GM20431 (cell line): ENCODE results near the gene PAX5.

Source experiments
- in situ Hi-C: fragments of 300-500 bp; cut with MseI, MboI; formaldehyde crosslinking; loops from one replicate; pipeline ENCODE4 v1.15.0; 2020; ENCODE audit warnings: low sequenced_read_pairs; ENCODE audit not compliant: unreplicated experiment

PAX5 gene

GRCh38 chr9:36964791-36965190, 69.3 kb downstream of the PAX5 start:
- in situ Hi-C loops = no loop called here

GRCh38 chr9:36963346-36963745, 70.7 kb downstream of the PAX5 start:
- in situ Hi-C loops = no loop called here

GRCh38 chr9:36962691-36963090, 71.4 kb downstream of the PAX5 start:
- in situ Hi-C loops = no loop called here

- in situ Hi-C loops = no loop called here
Observed at GRCh38 chr9:36961561-36962325, 72.3 kb downstream of the PAX5 start.

- in situ Hi-C loops = no loop called here
Observed at GRCh38 chr9:36961051-36961450, 73.0 kb downstream of the PAX5 start.

GRCh38 chr9:36960575-36960955, 73.5 kb downstream of the PAX5 start:
- in situ Hi-C loops = no loop called here

- in situ Hi-C loops = no loop called here
Observed at GRCh38 chr9:36959681-36960574, 74.1 kb downstream of the PAX5 start.

- in situ Hi-C loops = no loop called here
Observed at GRCh38 chr9:36956908-36957307, 77.2 kb downstream of the PAX5 start.

GRCh38 chr9:36950389-36950788, 83.7 kb downstream of the PAX5 start:
- in situ Hi-C loops = no loop called here

- in situ Hi-C loops = no loop called here
Observed at GRCh38 chr9:36949466-36949865, 84.6 kb downstream of the PAX5 start.

GRCh38 chr9:36948051-36948450, 86.0 kb downstream of the PAX5 start:
- in situ Hi-C loops = no loop called here

- in situ Hi-C loops = no loop called here
Observed at GRCh38 chr9:36946653-36947052, 87.4 kb downstream of the PAX5 start.

- in situ Hi-C loops = no loop called here
Observed at GRCh38 chr9:36945999-36946398, 88.1 kb downstream of the PAX5 start.

GRCh38 chr9:36942891-36943290, 91.2 kb downstream of the PAX5 start:
- in situ Hi-C loops = no loop called here

GRCh38 chr9:36941441-36941840, 92.6 kb downstream of the PAX5 start:
- in situ Hi-C loops = no loop called here

GRCh38 chr9:36940881-36941280, 93.2 kb downstream of the PAX5 start:
- in situ Hi-C loops = no loop called here

- in situ Hi-C loops = no loop called here
Observed at GRCh38 chr9:36940500-36940853, 93.6 kb downstream of the PAX5 start.

GRCh38 chr9:36939655-36940499, 94.2 kb downstream of the PAX5 start:
- in situ Hi-C loops = no loop called here

- in situ Hi-C loops = no loop called here
Observed at GRCh38 chr9:36939214-36939613, 94.9 kb downstream of the PAX5 start.

GRCh38 chr9:36938617-36939016, 95.5 kb downstream of the PAX5 start:
- in situ Hi-C loops = no loop called here

GRCh38 chr9:36937951-36938350, 96.1 kb downstream of the PAX5 start:
- in situ Hi-C loops = no loop called here
